OCI-LY7 (cell line): Measurements from ENCODE around the gene SURF1.

Experiments
- CTCF ChIP-seq: fragments of 200-600 bp; sonication (generic); conservative IDR thresholded peaks from 2 replicates; pipeline ENCODE4 v1.5.1; 2014; ENCODE audit warnings: mild to moderate bottlenecking, antibody characterized with exemption, low read length, moderate library complexity, mixed read lengths
- EZH2phosphoT487 ChIP-seq: fragments of 200-600 bp; sonication (generic); IDR thresholded peaks from 2 replicates; pipeline ENCODE4 v1.6.1; 2018; ENCODE audit warnings: low read depth, borderline replicate concordance, mild to moderate bottlenecking, mixed run types, antibody characterized with exemption, low read length, moderate library complexity, mixed read lengths

- no peak for TF ChIP-seq CTCF
- TF ChIP-seq EZH2phosphoT487 = no peak
These were observed 32.1 kb downstream of the SURF1 start for GRCh38 chr9:133323991-133324703.
